Activated T-helper 17 cell treated with anti-CD3 and anti-CD28 coated beads, Interleukin-2, amount 50 U/mL, for 72 hours (primary cell): ENCODE results near the gene CRIP1. TPM values are rescaled to one million over a fixed set of nuclear protein-coding genes. Genes with fewer than 3 reads are reported as not detected.

ENCODE experiments used
- ATAC-seq: fragments of 150-1000 bp; cut with Tn5 transposase; replicated peaks from 2 replicates; pipeline ENCODE4 v1.10.0; 2021; ENCODE audit warnings: mild to moderate bottlenecking, moderate library complexity
- H3K27ac Mint-ChIP-seq: one replicate; pipeline ENCODE4 v1.8.0; 2022; ENCODE audit warnings: mixed read lengths
- H3K27me3 Mint-ChIP-seq: one replicate; pipeline ENCODE4 v1.8.0; 2022; ENCODE audit warnings: mixed read lengths
- H3K36me3 Mint-ChIP-seq: one replicate; pipeline ENCODE4 v1.8.0; 2022; ENCODE audit warnings: low read depth, mild to moderate bottlenecking, mixed read lengths
- H3K4me1 Mint-ChIP-seq: one replicate; pipeline ENCODE4 v1.8.0; 2022; ENCODE audit warnings: mixed read lengths
- H3K4me3 Mint-ChIP-seq: one replicate; pipeline ENCODE4 v1.8.0; 2022; ENCODE audit warnings: mild to moderate bottlenecking, mixed read lengths
- H3K9me3 Mint-ChIP-seq: one replicate; pipeline ENCODE4 v1.8.0; 2022; ENCODE audit warnings: mixed read lengths
- total RNA-seq, 2 donors: library from RNA; stranded (reverse); gene quantifications; one replicate each; pipeline ENCODE4 v1.2.3, GENCODE V29; 2022

Gene CRIP1, protein sequence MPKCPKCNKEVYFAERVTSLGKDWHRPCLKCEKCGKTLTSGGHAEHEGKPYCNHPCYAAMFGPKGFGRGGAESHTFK
- total RNA-seq: 100 to 1,000 TPM; 271 to 358 TPM

DNA sequence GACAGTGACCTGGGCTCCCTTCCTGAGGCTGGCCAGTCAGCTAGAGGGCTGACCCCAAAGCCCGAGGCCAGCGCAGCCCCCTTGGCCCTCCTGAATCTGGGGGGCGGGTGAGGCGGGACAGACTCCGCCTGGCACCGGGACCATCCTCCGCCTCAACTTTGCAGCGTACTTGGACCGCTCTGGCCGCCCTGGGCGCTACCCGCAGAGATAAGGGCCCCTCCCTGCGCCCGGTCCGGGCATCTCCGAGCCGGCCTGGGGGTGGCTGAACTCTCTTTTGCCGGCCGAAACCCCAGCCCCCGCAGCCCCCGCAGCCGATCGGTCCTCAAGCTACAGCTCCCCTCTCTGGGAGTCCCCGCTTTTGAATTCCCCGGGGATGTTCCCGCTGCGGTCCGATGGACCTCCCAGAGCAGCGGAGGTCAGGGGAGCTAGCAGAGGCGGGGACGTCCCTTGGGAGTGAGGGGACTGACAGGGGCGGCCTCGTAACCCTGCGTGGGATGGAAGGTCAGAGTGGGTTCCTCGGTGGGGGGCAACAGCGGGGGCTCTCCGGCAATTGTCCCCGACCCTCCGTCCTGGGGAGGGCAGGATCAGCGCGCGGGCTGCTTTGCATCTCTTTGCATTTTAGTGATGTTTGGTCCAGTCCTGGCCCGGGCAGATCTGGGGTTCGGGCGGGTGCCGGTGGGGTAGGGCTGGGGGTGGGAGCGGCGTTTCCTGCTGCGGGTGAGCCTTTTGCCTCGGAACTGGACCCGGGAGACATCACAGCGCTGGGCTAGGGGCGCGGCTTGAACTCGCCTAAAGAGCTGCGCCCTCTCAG, at the start of gene CRIP1:
Gene CRIP1 (plus strand): TSS at position 724 of the 811 bp plus-strand sequence. CDS start 374 bp downstream, outside the sequence.
- peak within 1 kb of the TSS; percentile 86 for H3K4me3 Mint-ChIP-seq
- no peak for ATAC-seq
- no peaks in the 10 kb centered on the region for H3K27me3 Mint-ChIP-seq
- no peaks in the 10 kb centered on the region for H3K9me3 Mint-ChIP-seq
- peaks cover 20% of the 10 kb centered on the region for H3K4me1 Mint-ChIP-seq
- H3K27ac Mint-ChIP-seq: peak within 1 kb of the TSS; percentile 92
- peaks cover 29% of the 10 kb centered on the region for H3K36me3 Mint-ChIP-seq

DNA sequence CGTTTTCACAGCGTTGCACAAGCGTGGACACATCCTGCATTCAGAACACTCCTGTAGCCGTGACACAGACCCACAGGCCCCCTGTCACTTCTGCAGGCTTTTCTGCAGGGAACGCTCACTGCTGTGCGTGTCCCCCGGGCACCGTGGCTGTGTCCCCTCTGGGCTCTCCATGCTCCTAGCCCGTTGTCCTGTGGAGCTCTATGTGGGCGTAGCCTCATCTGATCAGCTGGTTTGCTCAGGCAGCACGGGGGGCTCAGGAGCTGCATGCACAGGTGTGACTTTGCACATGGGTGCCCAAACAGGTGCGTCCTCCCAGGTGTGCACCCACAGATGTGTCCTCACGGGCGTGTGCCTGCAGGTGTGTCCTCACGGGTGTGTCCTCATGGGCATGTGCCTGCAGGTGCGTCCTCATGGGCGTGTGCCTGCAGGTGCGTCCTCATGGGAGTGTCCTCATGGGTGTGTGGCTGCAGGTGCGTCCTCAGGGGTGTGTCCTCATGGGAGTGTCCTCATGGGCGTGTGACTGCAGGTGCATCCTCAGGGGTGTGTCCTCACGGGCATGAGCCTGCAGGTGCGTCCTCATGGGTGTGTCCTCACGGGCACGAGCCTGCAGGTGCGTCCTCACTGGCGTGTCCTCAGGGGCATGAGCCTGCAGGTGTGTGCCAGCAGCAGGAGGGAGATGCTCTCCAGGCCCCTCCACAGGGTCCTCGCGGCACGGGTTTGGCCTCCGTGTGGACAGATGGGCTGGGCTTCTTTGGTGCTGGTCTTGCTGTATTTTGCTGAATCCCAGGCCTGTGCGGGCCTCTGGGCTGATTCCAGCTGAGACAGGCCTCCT, 49.6 kb upstream of the CRIP1 start:
- H3K27me3 Mint-ChIP-seq: no peaks in the 10 kb centered on the region
- ATAC-seq: no peak
- no peak overlapping the region for H3K4me3 Mint-ChIP-seq
- H3K4me1 Mint-ChIP-seq: peaks cover 15% of the 10 kb centered on the region
- H3K9me3 Mint-ChIP-seq: no peaks in the 10 kb centered on the region
- H3K36me3 Mint-ChIP-seq: peaks cover 12% of the 10 kb centered on the region
- H3K27ac Mint-ChIP-seq: no peak overlapping the region

DNA sequence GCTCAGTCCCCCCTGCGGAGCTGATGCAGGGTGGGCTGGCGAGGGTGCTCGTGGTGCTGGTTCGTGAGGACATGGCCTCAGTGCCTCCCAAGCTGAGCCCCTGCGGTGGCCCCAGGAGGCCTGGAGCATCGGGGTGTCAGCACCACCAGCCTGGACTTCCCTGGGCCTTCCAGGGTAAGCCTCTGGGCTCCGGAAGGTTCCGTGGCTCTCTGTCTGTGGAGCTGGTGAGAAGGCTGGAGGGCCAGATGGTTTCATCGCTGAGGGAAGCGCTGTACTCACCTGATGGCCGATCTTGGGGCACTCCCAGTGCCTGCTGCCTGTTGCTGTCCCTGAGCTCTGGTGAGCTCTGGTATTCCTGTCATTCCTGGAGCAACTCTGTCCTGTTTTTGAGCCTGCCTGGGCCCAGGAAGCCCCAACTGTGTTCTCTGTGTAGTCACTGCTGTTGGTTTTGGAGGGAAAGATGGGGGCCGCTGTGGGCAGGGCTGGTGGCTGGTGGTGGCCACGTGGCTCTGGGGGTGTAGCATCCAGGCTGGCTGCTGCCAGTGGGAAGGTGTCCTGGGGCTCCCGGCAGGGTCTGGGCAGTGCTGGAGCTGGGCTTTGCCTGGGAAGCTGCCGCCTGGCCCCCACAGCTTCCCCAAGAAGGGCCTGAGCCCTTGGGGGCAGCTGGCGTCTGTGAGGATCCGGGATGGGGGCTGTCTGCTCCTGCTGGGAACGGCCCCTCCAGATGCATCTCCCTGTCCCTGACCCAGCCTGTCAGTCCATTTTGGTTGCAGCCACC, 48.8 kb upstream of the CRIP1 start:
- Mint-ChIP-seq H3K27me3 (no peaks in the 10 kb centered on the region), H3K4me3 (no peak overlapping the region), H3K27ac (no peak overlapping the region), H3K9me3 (no peaks in the 10 kb centered on the region), H3K36me3 (peaks cover 17% of the 10 kb centered on the region), H3K4me1 (peaks cover 15% of the 10 kb centered on the region)
- ATAC-seq: no peak

DNA sequence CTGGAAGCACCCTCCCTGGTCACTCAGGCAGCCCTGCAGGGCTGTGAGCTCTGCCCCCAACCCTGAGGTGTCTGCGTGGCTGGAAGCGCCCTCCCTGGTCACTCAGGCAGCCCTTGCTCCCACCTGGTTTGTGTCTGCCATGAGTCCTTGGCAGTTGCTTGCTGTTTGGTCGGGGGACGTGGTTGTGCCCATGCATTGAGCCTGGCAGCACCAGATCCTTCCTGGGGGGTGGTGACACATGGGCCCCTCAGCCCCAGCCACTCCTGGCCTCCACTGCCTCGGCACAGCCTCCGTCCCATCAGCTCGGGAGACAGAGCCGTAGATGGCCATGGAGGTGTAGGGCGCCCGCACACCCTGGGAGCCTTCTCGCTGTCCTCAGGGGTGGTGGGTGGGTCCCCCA, 47.5 kb upstream of the CRIP1 start:
- H3K36me3 Mint-ChIP-seq: peaks cover 17% of the 10 kb centered on the region
- H3K27ac Mint-ChIP-seq: no peak overlapping the region
- H3K9me3 Mint-ChIP-seq: no peaks in the 10 kb centered on the region
- H3K4me3 Mint-ChIP-seq: no peak overlapping the region
- peaks cover 15% of the 10 kb centered on the region for H3K4me1 Mint-ChIP-seq
- ATAC-seq: no peak
- H3K27me3 Mint-ChIP-seq: no peaks in the 10 kb centered on the region

DNA sequence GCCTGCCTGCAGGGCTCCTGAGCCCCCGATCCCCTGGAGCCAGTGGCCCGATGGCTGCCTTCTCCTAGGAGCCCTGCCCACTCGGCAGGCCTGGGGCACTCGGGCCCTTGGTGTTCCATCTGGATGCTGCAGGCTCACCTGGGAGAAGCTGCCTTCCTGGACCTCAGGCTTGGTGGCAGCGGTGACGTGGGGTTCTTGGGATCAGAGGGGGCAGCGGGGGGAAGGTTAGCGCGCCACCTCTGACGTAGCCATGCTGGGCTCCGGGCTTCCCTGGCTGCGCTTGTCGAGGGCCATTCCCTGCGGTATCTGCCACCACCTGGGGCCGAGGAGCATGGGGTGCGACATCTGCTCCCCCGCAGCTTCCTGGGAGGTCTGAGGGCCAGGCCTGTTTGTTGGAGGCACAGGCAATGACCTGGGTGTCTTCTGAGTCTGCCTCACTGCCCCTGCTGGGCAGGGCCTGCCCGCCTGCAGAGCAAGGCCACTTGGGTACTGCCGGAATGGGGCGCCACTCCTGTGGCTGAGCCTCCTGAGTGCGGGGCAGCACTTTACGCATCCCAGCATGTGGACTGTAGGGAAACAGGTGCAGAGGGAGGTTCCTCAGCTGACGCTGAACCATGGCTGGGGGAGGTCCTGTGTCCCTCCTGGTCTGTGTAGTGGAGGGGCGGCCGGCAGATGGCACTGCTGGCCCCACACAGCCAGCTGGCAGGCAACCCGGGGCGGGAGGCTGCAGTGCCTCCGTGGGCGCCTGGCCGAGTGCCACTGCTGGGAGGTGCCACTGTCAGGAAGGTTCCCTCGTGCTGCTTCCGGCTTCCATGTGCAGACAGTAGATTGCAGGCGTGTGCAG, 46.8 kb upstream of the CRIP1 start:
- H3K4me3 Mint-ChIP-seq: no peak overlapping the region
- H3K27me3 Mint-ChIP-seq: no peaks in the 10 kb centered on the region
- H3K4me1 Mint-ChIP-seq: peaks cover 12% of the 10 kb centered on the region
- peaks cover 17% of the 10 kb centered on the region for H3K36me3 Mint-ChIP-seq
- ATAC-seq: no peak
- H3K9me3 Mint-ChIP-seq: no peaks in the 10 kb centered on the region
- H3K27ac Mint-ChIP-seq: no peak overlapping the region

DNA sequence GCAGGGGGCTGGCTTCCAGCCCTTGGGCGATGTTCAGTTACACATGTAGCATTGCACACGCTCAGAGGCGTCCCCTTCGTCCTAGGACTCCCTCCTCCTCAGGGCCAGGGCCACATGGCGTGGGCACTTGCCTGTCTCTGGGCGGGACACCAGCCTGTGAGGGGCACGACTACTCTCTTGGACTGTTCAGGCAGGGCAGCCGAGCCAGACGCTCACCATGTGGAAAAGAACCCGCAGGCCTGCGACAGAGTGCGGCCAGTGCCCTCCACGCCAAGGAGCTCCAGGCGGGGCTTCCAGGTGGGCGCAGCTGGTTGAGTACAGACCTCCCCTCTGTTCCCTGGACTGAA, 46.2 kb upstream of the CRIP1 start:
- H3K4me3 Mint-ChIP-seq: no peak overlapping the region
- no peaks in the 10 kb centered on the region for H3K9me3 Mint-ChIP-seq
- peaks cover 8% of the 10 kb centered on the region for H3K4me1 Mint-ChIP-seq
- no peak overlapping the region for H3K27ac Mint-ChIP-seq
- no peaks in the 10 kb centered on the region for H3K27me3 Mint-ChIP-seq
- peaks cover 14% of the 10 kb centered on the region for H3K36me3 Mint-ChIP-seq
- ATAC-seq: no peak

DNA sequence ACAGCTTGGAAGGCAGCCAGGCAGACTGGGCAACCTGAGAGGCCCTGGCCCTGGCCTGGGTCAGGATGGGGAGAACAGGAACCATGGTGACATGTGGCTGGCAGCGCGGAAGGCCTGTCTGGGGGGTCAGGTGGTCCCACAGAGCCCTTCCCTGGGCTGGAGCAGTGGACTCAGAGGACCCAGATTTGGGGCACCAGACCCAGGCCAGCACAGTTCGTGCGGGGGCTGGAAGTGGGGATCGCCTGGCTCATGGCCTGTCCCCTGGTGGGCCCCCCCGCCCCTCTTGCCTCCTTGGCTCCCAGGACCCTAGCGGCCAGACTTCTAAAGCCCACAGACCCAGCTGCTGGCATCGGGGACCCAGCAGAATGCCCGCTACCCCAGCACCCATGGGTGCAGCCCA, 45.7 kb upstream of the CRIP1 start:
- H3K36me3 Mint-ChIP-seq: peaks cover 12% of the 10 kb centered on the region

DNA sequence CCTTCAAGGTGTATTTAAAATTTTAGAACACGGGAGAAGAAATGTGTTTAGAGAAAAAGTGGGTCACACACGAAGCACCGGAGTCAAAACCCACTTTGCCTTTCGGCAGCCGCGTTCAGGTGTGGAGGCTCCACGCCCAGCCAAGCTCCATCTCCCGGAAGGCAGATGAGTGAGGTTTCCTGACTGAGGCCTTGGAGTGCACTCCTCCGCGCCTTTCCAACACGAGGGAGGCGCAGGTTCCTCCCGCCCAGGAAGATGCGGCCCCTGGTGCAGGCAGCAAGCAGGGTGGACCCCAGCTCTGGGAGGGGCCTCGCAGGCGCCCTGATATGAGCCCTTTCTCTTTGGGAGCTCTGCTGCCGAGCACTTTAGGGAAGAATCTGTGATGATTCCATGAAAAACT, 44.6 kb upstream of the CRIP1 start:
- no peaks in the 10 kb centered on the region for H3K27me3 Mint-ChIP-seq
- peaks cover 12% of the 10 kb centered on the region for H3K36me3 Mint-ChIP-seq
- H3K4me1 Mint-ChIP-seq: no peaks in the 10 kb centered on the region
- no peak for ATAC-seq
- no peak overlapping the region for H3K4me3 Mint-ChIP-seq
- H3K9me3 Mint-ChIP-seq: no peaks in the 10 kb centered on the region
- H3K27ac Mint-ChIP-seq: peak overlapping the region; percentile 22

More for the DNA sequence above, 45.7 kb upstream of the CRIP1 start:
- Mint-ChIP-seq H3K27me3 (no peaks in the 10 kb centered on the region), H3K4me3 (no peak overlapping the region), H3K27ac (no peak overlapping the region), H3K9me3 (no peaks in the 10 kb centered on the region), H3K4me1 (peaks cover 5% of the 10 kb centered on the region)
- no peak for ATAC-seq

DNA sequence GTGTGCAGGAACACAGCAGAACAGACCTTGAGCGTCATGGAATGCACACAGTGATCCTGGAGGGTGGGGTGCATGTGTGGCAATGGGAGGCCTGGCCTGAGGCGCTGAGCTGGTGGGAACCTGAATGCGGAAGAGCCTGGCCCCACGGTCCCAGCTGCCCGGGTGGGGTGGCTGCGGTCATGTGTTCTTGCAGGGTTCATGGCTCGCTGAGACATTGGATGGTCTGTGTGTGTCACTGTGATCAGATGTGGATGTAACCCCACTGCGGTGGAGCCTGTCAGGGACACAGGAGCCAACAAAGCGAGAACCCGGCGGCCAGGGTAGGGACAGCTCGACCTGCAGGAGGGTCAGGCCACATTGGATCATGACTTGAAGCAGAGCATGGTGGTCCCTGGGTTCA, 43.9 kb upstream of the CRIP1 start:
- peaks cover 12% of the 10 kb centered on the region for H3K36me3 Mint-ChIP-seq
- H3K27ac Mint-ChIP-seq: no peak overlapping the region
- no peak for ATAC-seq
- H3K4me3 Mint-ChIP-seq: no peak overlapping the region
- no peaks in the 10 kb centered on the region for H3K4me1 Mint-ChIP-seq
- H3K9me3 Mint-ChIP-seq: no peaks in the 10 kb centered on the region
- H3K27me3 Mint-ChIP-seq: no peaks in the 10 kb centered on the region

DNA sequence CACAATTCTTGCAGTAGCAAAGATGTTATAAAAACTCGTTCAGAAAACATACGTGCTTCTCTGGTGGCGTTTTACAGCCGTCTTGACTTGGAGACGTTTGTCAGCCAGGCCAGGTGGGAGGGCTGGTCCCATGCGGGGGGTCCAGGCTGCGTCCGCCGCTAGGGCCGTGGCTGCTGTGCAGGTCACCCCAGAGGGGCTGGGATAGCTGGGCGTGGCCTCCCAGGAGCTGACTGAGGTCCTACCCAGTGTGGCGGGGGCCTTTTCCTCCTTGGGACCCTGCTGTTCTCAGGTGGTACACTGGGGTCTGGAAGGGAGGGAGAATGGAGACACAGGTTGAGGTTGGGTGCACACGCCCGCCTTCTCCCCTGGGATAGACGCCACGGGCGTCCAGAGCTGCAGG, 41.8 kb upstream of the CRIP1 start:
- H3K27ac Mint-ChIP-seq: no peak overlapping the region
- H3K36me3 Mint-ChIP-seq: peaks cover 12% of the 10 kb centered on the region
- no peak for ATAC-seq
- H3K4me1 Mint-ChIP-seq: no peaks in the 10 kb centered on the region
- no peak overlapping the region for H3K4me3 Mint-ChIP-seq
- H3K9me3 Mint-ChIP-seq: no peaks in the 10 kb centered on the region
- no peaks in the 10 kb centered on the region for H3K27me3 Mint-ChIP-seq

DNA sequence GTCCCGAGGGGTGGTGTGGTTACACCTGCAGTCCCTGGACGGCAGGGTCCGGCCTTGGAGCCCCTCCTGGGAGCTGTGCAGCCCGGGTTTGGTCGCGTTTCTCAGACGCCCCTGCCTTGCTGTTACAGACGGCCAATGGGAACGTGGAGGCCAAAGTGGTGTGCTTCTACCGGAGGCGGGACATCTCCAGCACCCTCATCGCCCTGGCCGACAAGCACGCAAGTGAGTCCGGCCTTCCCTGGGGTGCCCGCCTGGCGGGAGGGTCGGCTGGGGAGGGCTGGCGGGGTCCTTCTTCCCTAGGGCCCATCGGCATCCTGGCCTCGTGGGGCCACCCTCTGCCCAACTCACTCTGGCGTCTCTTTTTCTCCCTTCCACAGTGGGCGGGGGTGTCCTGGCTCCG, 41.4 kb upstream of the CRIP1 start:
- no peak overlapping the region for H3K4me3 Mint-ChIP-seq
- no peak overlapping the region for H3K27ac Mint-ChIP-seq
- ATAC-seq: no peak
- H3K36me3 Mint-ChIP-seq: peaks cover 12% of the 10 kb centered on the region
- no peaks in the 10 kb centered on the region for H3K4me1 Mint-ChIP-seq
- H3K27me3 Mint-ChIP-seq: no peaks in the 10 kb centered on the region
- H3K9me3 Mint-ChIP-seq: no peaks in the 10 kb centered on the region

DNA sequence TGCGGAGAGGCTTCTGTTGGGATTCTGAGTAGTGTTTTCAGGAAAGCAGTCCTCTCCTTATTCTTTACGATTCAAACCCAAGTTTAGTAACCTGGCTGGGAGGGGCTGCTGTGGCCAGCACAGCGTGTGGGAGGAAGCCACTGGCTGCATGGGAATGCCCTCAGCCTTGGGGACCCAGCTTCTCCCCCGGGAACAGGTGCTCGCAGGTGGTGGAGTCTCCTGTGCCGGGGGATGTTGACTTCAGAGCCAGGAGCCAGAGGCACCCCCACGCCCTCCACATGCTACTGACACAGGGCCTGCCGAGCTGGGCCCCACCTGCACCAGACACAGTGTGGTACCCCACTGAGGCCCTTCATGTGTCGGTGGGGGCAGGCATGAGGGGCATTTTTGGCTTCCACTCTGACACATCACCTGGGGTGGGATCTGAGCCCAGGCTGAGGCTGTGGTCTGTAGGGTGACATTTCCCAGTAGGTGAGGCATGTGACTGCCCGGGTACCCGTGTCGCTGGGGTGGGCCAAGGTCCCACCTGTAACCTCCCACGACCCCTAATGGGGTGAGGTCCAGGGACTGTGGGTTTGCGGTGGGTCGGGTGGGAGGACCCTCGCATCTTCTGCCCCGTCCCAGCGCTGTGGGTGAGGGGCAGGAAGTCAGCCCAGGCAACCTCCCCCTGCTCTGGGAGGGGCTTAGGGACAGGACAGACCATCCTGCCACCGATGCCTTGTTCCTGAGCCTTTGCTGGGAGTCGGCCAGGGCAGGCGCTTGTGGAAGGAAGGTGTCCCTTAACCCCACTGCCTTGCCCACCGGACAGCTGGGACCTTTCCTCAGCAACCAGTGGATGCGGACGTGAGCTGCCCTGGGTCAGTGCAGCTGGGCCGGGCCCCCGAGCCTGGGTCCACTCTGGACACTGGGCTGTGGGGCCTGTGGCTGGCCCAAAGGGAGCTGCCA, 40.5 kb upstream of the CRIP1 start:
- no peak for ATAC-seq
- no peak overlapping the region for H3K4me3 Mint-ChIP-seq
- no peak overlapping the region for H3K27ac Mint-ChIP-seq
- no peaks in the 10 kb centered on the region for H3K4me1 Mint-ChIP-seq
- no peaks in the 10 kb centered on the region for H3K9me3 Mint-ChIP-seq
- H3K27me3 Mint-ChIP-seq: no peaks in the 10 kb centered on the region
- H3K36me3 Mint-ChIP-seq: peaks cover 14% of the 10 kb centered on the region

DNA sequence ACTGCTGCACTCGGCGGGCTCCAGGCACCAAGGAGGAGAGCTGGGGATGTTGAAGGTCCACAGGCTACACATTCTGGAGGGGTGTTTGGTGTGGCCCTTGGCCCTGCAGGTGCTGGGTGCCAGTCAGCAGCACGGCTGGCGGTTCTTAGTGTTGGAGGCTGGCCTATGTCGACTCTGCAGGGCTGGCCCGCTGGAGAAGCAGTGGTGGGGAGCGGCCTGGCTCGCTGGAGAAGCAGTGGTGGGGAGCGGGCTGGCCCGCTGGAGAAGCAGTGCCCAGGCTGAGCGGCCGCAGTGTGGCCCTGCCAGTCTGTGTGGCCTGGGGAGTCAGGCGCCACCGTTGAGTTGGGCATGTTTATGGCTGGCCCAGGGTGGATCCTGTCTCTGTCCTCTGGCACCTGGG, 39.7 kb upstream of the CRIP1 start:
- Mint-ChIP-seq H3K9me3 (no peaks in the 10 kb centered on the region), H3K27me3 (no peaks in the 10 kb centered on the region), H3K36me3 (peaks cover 14% of the 10 kb centered on the region), H3K27ac (no peak overlapping the region), H3K4me1 (no peaks in the 10 kb centered on the region), H3K4me3 (no peak overlapping the region)
- ATAC-seq: no peak
